Measurements from ENCODE around the gene GAMT. TPM values are rescaled to one million over a fixed set of nuclear protein-coding genes. Genes with fewer than 3 reads are reported as not detected.

The GAMT gene
- total and polyA plus RNA-seq, 2 donors (not counting 3 experiments of a cell fraction or from before 2014, with no cell fraction given), result 22.1 to 36.9 TPM

GRCh38 chr19:1387684-1388636, 13.4 kb downstream of the GAMT start:
- peaks cover 7% of the 10 kb centered on the region for H3K4me1 ChIP-seq (ENCODE audit: control insufficient read depth, extremely low read depth, insufficient read depth, low read length)
- peaks cover 3 to 26% of the 10 kb centered on the region in 2 experiments for H3K36me3 ChIP-seq (ENCODE audit: control insufficient read depth in 2 of 2, extremely low read depth in 1 of 2, insufficient read depth in 2 of 2, low read length in 2 of 2)
- H4K20me1 ChIP-seq (replicated peaks; ENCODE audit: control insufficient read depth, extremely low read depth, insufficient read depth, low read length), result no peaks in the 10 kb centered on the region
- no peak for DNase-seq (ENCODE audit: low read depth, low spot score)
- H3K9ac ChIP-seq (replicated peaks; ENCODE audit: extremely low read depth, insufficient read depth, low read length), result no peak overlapping the region
- no peaks in the 10 kb centered on the region for H3K9me3 ChIP-seq (replicated peaks; ENCODE audit: control insufficient read depth, insufficient read depth, low read length)
- no peaks in the 10 kb centered on the region for H3K27me3 ChIP-seq (ENCODE audit: control insufficient read depth in 2 of 2, insufficient read depth in 2 of 2, low read length in 2 of 2)
- no peak for FAIRE-seq
- ChIA-PET POLR2A (no interaction called here), CTCF (no interaction called here)
- H2AFZ ChIP-seq (ENCODE audit: low read depth, low read length), result no peak overlapping the region
- H3K9me1 ChIP-seq (replicated peaks; ENCODE audit: control insufficient read depth, extremely low read depth, insufficient read depth, low read length), result no peaks in the 10 kb centered on the region
- dilution Hi-C loops (cut with MboI; ENCODE audit: extremely low pct_ligation_motif_present, low sequenced_read_pairs), result no loop called here
- H3K27ac ChIP-seq (ENCODE audit: insufficient read depth, low read depth, low read length), result no peak overlapping the region
- TF ChIP-seq MAX (IDR thresholded peaks at IDR 0.05; ENCODE audit: insufficient read depth, insufficient read length), result no peak
- no peak for TF ChIP-seq GATA2 (IDR thresholded peaks at IDR 0.05; ENCODE audit: insufficient read depth, insufficient read length, low read depth, low read length)
- TF ChIP-seq POLR2A (IDR thresholded peaks at IDR 0.05; ENCODE audit: low read depth, low read length), result no peak
- no peak for TF ChIP-seq MYC (IDR thresholded peaks at IDR 0.05; ENCODE audit: low read depth, low read length)
- no peak for TF ChIP-seq JUN (IDR thresholded peaks at IDR 0.05; ENCODE audit: borderline replicate concordance, insufficient read depth, insufficient read length, low read depth)
- TF ChIP-seq FOS (IDR thresholded peaks at IDR 0.05; ENCODE audit: borderline replicate concordance, insufficient read depth, low read length), result no peak
- no peak for TF ChIP-seq CTCF (IDR thresholded peaks at IDR 0.05; ENCODE audit: extremely low read depth in 1 of 2, insufficient read depth in 1 of 2, low read depth in 1 of 2, low read length in 2 of 2)
- TF ChIP-seq POLR2AphosphoS5 (IDR thresholded peaks at IDR 0.05; ENCODE audit: insufficient read depth, low read depth, low read length), result no peak
- no peak for TF ChIP-seq EZH2 (IDR thresholded peaks at IDR 0.05; ENCODE audit: borderline replicate concordance, low read depth, low read length, severe bottlenecking)
- no peak overlapping the region for H3K4me2 ChIP-seq (ENCODE audit: insufficient read depth, low read length)
- no peak overlapping the region for H3K4me3 ChIP-seq (replicated peaks in 1 of 3; ENCODE audit: insufficient read depth in 1 of 3, low read depth in 1 of 3, low read length in 3 of 3)
- BruUV-seq (replicated peaks), result no TSS peak
- intact Hi-C loops (cut with micrococcal nuclease), result no loop called here
- H3K79me2 ChIP-seq (ENCODE audit: control insufficient read depth, insufficient read depth, low read length), result peaks cover 10% of the 10 kb centered on the region
